Endothelial cell of umbilical vein (primary cell): ENCODE results near the gene ZNF205. TPM values are rescaled to one million over a fixed set of nuclear protein-coding genes. Genes with fewer than 3 reads are reported as not detected.

ENCODE experiments used
- BruUV-seq: library from RNA; stranded (reverse); fragments of 400-500 nt; replicated peaks from 2 replicates; lab custom pipeline; 2021; lab: Mats Ljungman, UMichigan
- CTCF ChIA-PET: fragments of 300-600, 350-600 bp; sonication (Branson Sonifier 250); formaldehyde crosslinking; loops from one replicate; lab custom pipeline; 2021; ENCODE audit warnings: antibody characterized with exemption, inconsistent platforms; lab: Charles Lee
- POLR2A ChIA-PET: fragments of 300-600, 350-600 bp; sonication (Branson Sonifier 250); formaldehyde crosslinking; loops from one replicate; lab custom pipeline; 2021; ENCODE audit warnings: antibody characterized with exemption, inconsistent platforms; lab: Charles Lee
- DNase-seq: peaks from one replicate; pipeline ENCODE4 v3.0.0-alpha.2; 2011; ENCODE audit warnings: low read depth, low spot score
- FAIRE-seq: peaks from 2 replicates; lab custom pipeline; 2011; peaks lifted over from hg19 to GRCh38; lab: Jason Lieb, UNC
- H2AFZ ChIP-seq: 2 replicates; pipeline ENCODE4 v1.6.0; 2012; ENCODE audit warnings: low read depth, low read length, control low read depth, inconsistent platforms
- H3K27ac ChIP-seq: 2 replicates; pipeline ENCODE4 v1.5.1; 2011; ENCODE audit warnings: low read depth, mild to moderate bottlenecking, control low read depth, low read length, moderate library complexity; ENCODE audit not compliant: insufficient read depth
- H3K27me3 ChIP-seq, 2 experiments: 2 replicates each; pipeline versions ENCODE4 v1.6.0 to v1.6.1; 2011; ENCODE audit warnings: low read length in 2 of 2, mixed read lengths in 1 of 2; ENCODE audit not compliant: control insufficient read depth in 2 of 2, insufficient read depth in 2 of 2
- H3K36me3 ChIP-seq, 2 experiments: 2 replicates in 1 of 2; 3 replicates in 1 of 2; pipeline ENCODE4 v1.5.1; 2011; ENCODE audit warnings: low read length in 2 of 2, mild to moderate bottlenecking in 1 of 2, moderate library complexity in 1 of 2; ENCODE audit not compliant: control insufficient read depth in 2 of 2, insufficient read depth in 2 of 2; ENCODE audit errors: extremely low read depth in 1 of 2
- H3K4me1 ChIP-seq: 3 replicates; pipeline ENCODE4 v1.5.1; 2011; ENCODE audit warnings: mild to moderate bottlenecking, low read length; ENCODE audit not compliant: control insufficient read depth, insufficient read depth; ENCODE audit errors: extremely low read depth
- H3K4me2 ChIP-seq: 2 replicates; pipeline ENCODE4 v1.6.1; 2011; ENCODE audit warnings: low read length, control low read depth, mixed read lengths; ENCODE audit not compliant: insufficient read depth
- H3K4me3 ChIP-seq, 3 experiments: fragments of 200-600 bp in 1 of 3; sonication (generic), shearing (Covaris generic) in 1 of 3; replicated peaks in 1 of 3; 2 replicates each; pipeline ENCODE4 v1.5.1; 2011 to 2016; ENCODE audit warnings: control low read depth in 3 of 3, low read length in 3 of 3, mild to moderate bottlenecking in 2 of 3, inconsistent platforms in 1 of 3, low read depth in 1 of 3, moderate library complexity in 1 of 3; ENCODE audit not compliant: insufficient read depth in 1 of 3
- H3K79me2 ChIP-seq: 2 replicates; pipeline ENCODE4 v1.6.0; 2012; ENCODE audit warnings: low read length, inconsistent platforms; ENCODE audit not compliant: control insufficient read depth, insufficient read depth
- H3K9ac ChIP-seq: replicated peaks from 2 replicates; pipeline ENCODE3; 2011; ENCODE audit warnings: low read length, control low read depth; ENCODE audit not compliant: insufficient read depth; ENCODE audit errors: extremely low read depth
- H3K9me1 ChIP-seq: replicated peaks from 3 replicates; pipeline ENCODE4 v1.6.0; 2011; ENCODE audit warnings: mild to moderate bottlenecking, low read length; ENCODE audit not compliant: control insufficient read depth, insufficient read depth; ENCODE audit errors: extremely low read depth
- H3K9me3 ChIP-seq: replicated peaks from 2 replicates; pipeline ENCODE4 v1.5.1; 2012; ENCODE audit warnings: low read length, inconsistent platforms; ENCODE audit not compliant: control insufficient read depth, insufficient read depth
- H4K20me1 ChIP-seq: replicated peaks from 2 replicates; pipeline ENCODE3; 2011; ENCODE audit warnings: mild to moderate bottlenecking, low read length; ENCODE audit not compliant: control insufficient read depth, insufficient read depth; ENCODE audit errors: extremely low read depth
- EZH2 ChIP-seq: IDR thresholded peaks from 2 replicates; pipeline ENCODE4 v1.6.1; 2012; ENCODE audit warnings: borderline replicate concordance, low read depth, mild to moderate bottlenecking, moderate library complexity, low read length, inconsistent platforms; ENCODE audit not compliant: severe bottlenecking
- FOS ChIP-seq: IDR thresholded peaks from 2 replicates; pipeline ENCODE4 v1.6.1; 2011; ENCODE audit warnings: mild to moderate bottlenecking, low read length, moderate library complexity, borderline replicate concordance; ENCODE audit not compliant: insufficient read depth
- GATA2 ChIP-seq: IDR thresholded peaks from 2 replicates; pipeline ENCODE4 v1.7.0; 2011; ENCODE audit warnings: low read depth, mild to moderate bottlenecking, moderate library complexity, mixed read lengths, low read length; ENCODE audit not compliant: insufficient read length, insufficient read depth
- JUN ChIP-seq: IDR thresholded peaks from 2 replicates; pipeline ENCODE4 v1.6.1; 2011; ENCODE audit warnings: borderline replicate concordance, low read depth; ENCODE audit not compliant: insufficient read length, insufficient read depth
- MAX ChIP-seq: IDR thresholded peaks from 2 replicates; pipeline ENCODE4 v1.6.1; 2011; ENCODE audit not compliant: insufficient read depth, insufficient read length
- MYC ChIP-seq: IDR thresholded peaks from one replicate; pipeline ENCODE4 v1.6.1; 2011; ENCODE audit warnings: mild to moderate bottlenecking, low read depth, low read length
- POLR2A ChIP-seq: IDR thresholded peaks from 2 replicates; pipeline ENCODE4 v1.6.1; 2012; ENCODE audit warnings: low read depth, mild to moderate bottlenecking, control low read depth, low read length
- POLR2AphosphoS5 ChIP-seq: IDR thresholded peaks from 2 replicates; pipeline ENCODE4 v1.6.1; 2012; ENCODE audit warnings: low read depth, mild to moderate bottlenecking, control low read depth, low read length, moderate library complexity; ENCODE audit not compliant: insufficient read depth
- dilution Hi-C: fragments of 300-500 bp; cut with MboI; formaldehyde crosslinking; loops from one replicate; pipeline ENCODE4 v1.15.0; 2019; ENCODE audit warnings: low sequenced_read_pairs; ENCODE audit not compliant: extremely low pct_ligation_motif_present
- intact Hi-C: fragments of 100-400 bp; cut with micrococcal nuclease; formaldehyde crosslinking; loops from one replicate; pipeline ENCODE4 v1.10.0; 2022
- polyA plus RNA-seq, 4 experiments: library from polyadenylated mRNA; depleted of rRNA in 3 of 4; stranded (reverse) in 3 of 4; unstranded in 1 of 4; fragments of >200 nt; gene quantifications; 2 replicates each; pipeline versions ENCODE4 v1.2.1 to v1.2.3, GENCODE V29; 2011 to 2012; ENCODE audit warnings: missing spikeins in 1 of 4
- total RNA-seq: library from RNA; stranded (reverse); gene quantifications from 2 replicates; pipeline ENCODE4 v1.2.3, GENCODE V29; 2021
- TF ChIP-seq, protein P1 (sequence below), 2 donors: IDR thresholded peaks; 1 replicate in 1 of 2; 2 replicates in 1 of 2; pipeline ENCODE4 v1.5.1; 2011; ENCODE audit warnings: low read length in 2 of 2, mild to moderate bottlenecking in 2 of 2, moderate library complexity in 2 of 2, control low read depth in 1 of 2, inconsistent platforms in 1 of 2, low read depth in 1 of 2; ENCODE audit not compliant: insufficient read depth in 1 of 2; ENCODE audit errors: extremely low read depth in 1 of 2

Gene ZNF205
- total and polyA plus RNA-seq, 2 donors (not counting 3 experiments of a cell fraction or from before 2014, with no cell fraction given): 18.5 to 19.0 TPM

DNA sequence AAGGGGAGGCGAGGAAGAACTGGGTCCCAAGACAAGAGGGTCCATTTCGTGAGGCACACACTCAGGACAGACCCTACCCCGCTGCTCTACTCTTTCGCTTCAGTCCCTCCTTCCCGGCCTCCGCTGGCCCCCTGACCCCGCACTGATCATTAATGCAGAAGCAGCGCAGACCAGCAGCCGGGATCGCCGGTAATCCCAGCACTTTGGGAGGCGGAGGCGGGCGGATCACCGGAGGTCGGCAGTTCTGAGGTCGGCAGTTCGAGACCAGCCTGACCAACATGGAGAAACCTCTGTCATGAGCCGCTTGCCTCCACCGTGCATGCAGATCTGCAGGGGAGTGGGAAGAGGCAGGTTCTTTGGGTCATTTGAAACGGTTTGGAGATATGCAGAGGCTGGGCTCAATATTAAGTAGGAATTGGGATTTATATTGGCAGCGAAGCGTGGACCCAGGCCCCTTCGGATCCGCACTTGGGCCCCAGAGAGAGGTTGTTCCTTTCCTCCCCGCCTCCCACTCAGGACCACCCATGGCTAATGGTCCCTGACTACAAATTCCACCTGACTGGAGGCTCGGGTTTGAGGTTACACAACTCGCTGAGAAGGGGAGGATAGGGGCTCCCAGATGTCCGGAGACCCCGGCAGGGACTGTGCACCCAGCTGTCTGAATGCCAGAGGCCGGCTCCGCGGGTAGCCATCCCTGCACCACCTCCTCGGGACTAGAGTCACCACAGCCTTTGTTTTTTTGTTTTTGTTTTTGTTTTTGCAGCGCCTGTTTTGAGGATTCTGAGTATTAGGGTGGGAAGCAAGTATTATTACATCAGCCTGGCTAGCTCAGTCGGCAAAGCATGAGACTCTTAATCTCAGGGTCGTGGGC lies 52.0 kb downstream of the ZNF205 start:
- intact Hi-C loops (no loop called here), dilution Hi-C loops (no loop called here)
- no peak overlapping the region for H3K27ac ChIP-seq
- TF ChIP-seq, protein P1, sequence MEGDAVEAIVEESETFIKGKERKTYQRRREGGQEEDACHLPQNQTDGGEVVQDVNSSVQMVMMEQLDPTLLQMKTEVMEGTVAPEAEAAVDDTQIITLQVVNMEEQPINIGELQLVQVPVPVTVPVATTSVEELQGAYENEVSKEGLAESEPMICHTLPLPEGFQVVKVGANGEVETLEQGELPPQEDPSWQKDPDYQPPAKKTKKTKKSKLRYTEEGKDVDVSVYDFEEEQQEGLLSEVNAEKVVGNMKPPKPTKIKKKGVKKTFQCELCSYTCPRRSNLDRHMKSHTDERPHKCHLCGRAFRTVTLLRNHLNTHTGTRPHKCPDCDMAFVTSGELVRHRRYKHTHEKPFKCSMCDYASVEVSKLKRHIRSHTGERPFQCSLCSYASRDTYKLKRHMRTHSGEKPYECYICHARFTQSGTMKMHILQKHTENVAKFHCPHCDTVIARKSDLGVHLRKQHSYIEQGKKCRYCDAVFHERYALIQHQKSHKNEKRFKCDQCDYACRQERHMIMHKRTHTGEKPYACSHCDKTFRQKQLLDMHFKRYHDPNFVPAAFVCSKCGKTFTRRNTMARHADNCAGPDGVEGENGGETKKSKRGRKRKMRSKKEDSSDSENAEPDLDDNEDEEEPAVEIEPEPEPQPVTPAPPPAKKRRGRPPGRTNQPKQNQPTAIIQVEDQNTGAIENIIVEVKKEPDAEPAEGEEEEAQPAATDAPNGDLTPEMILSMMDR (IDR thresholded peaks at IDR 0.05; ENCODE audit: extremely low read depth in 1 of 2, insufficient read depth in 1 of 2, low read depth in 1 of 2, low read length in 2 of 2): no peak
- TF ChIP-seq MAX (no peak), POLR2AphosphoS5 (no peak), MYC (no peak), FOS (no peak), POLR2A (no peak), JUN (no peak), EZH2 (no peak), GATA2 (no peak)
- ChIA-PET POLR2A (no interaction called here), CTCF (no interaction called here)
- H3K27me3 ChIP-seq: peaks cover 7% of the 10 kb centered on the region in 2 experiments
- H2AFZ ChIP-seq: no peak overlapping the region
- no peaks in the 10 kb centered on the region for H3K79me2 ChIP-seq
- no peaks in the 10 kb centered on the region for H4K20me1 ChIP-seq
- H3K36me3 ChIP-seq: no peaks in the 10 kb centered on the region
- DNase-seq (no peak), FAIRE-seq (no peak)
- no peaks in the 10 kb centered on the region for H3K9me3 ChIP-seq
- no peak overlapping the region for H3K9ac ChIP-seq
- H3K4me2 ChIP-seq: no peak overlapping the region
- H3K9me1 ChIP-seq: no peaks in the 10 kb centered on the region
- no TSS peak for BruUV-seq
- no peak overlapping the region for H3K4me3 ChIP-seq
- peaks cover 9% of the 10 kb centered on the region for H3K4me1 ChIP-seq
